Renal pelvis (tissue), 4 donors: ENCODE results near the gene ADGRE3. TPM values are rescaled to one million over a fixed set of nuclear protein-coding genes. Genes with fewer than 3 reads are reported as not detected.
"Not testable (repeated sequence)": the region's sequence is repeated elsewhere in the genome, so short reads cannot be mapped to it uniquely, and the experiment has no call there.

ENCODE experiments used
- DNase-seq: peaks from one replicate; pipeline ENCODE4 v3.0.0-alpha.2; 2013
- polyA plus RNA-seq, 3 donors: library from polyadenylated mRNA; unstranded; fragments of 120-200 nt; gene quantifications; one replicate each; pipeline ENCODE4 v1.2.1, GENCODE V29; 2013; ENCODE audit not compliant: insufficient read length in 3 of 3

ADGRE3 gene
- polyA plus RNA-seq, 3 donors: 0.10 TPM; not detected in 2

DNA sequence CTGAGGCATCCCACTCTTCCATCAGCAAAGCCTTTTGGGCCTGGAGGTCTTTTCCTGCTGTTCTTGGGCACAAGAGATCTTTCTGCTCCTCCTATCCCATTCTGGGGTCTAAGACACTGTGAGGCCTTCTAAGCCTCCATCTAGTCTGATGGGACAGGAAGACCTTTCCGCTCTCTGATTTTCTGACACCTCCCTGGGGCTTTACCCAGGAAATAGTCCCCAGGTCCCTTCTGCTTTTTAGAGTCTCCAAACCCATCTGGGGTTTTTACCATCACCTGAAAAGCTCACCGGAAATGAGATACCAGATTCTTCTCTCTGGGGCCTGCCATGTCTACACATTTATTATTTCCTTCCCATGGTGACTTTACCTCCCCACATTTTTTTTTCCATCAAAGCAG is 70.7 kb downstream of the ADGRE3 start:
- DNase-seq: no peak

DNA sequence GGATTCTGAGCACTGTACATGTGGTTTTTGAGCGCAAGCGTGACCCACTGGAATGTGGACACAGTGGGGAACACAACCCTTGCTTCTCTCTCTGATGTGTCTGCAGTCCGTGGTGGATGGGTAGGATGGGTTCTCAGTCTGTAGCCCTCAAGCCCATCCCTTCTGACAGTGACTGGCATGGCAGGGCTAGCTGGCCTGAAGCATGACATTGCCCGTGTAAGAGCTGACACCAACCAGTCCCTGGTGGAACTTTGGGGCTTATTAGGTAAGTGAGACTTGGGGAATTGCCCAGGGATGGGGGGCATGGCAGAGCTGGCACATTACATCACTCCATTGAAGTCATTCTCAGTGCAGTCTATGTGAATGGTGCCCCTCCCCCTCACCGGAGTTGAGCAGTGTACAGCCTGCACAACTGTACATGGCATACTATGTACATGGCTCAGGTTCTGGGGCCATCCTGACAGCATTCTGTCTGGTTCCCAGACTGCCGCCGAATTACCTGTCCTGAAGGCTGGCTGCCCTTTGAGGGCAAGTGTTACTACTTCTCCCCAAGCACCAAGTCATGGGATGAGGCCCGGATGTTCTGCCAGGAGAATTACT is 75.0 kb downstream of the ADGRE3 start:
- no peak for DNase-seq

DNA sequence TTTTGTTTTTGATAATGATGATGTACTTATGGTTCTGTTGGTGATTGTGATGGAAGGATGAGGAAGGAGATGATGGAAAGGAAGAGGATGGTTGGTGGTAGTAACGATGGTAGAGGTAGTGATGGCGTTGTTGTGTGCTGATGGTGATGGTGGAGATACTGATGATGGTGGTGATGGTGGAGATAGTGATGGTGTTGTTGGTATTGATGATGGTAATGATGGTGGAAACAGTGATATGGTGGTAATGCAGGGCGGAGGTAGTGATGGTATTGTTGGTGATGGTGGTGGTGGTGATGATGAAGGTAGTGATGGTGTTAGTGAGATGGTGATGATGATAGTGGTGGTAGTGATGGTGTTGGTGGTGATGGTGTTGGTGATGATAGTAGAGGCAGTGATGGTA is 79.1 kb downstream of the ADGRE3 start:
- DNase-seq: no peak

DNA sequence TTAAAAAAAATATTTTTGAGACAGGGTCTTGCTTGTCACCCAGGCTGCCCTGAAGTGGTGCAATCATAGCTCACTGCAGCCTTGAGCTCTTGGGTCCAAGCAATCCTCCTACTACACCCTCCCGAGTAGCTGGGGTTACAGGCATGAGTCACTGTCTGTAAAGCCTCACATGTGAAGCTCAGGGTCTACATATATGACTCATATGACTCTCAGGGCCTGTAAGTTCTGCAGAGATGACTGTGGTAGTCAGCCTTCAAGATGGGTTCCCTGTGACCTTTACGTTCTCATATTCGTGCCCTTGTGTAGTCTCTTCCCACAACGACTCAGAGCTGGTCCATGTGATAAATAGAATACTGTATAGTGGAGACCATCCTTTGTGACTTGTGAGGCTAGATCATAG is 85.2 kb downstream of the ADGRE3 start:
- DNase-seq: not testable (repeated sequence)

DNA sequence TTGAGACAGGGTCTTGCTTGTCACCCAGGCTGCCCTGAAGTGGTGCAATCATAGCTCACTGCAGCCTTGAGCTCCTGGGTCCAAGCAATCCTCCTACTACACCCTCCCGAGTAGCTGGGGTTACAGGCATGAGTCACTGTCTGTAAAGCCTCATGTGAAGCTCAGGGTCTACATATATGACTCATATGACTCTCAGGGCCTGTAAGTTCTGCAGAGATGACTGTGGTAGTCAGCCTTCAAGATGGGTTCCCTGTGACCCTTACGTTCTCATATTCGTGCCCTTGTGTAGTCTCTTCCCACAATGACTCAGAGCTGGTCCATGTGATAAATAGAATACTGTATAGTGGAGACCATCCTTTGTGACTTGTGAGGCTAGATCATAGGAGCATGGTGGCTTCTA is 89.5 kb downstream of the ADGRE3 start:
- not testable (repeated sequence) for DNase-seq

DNA sequence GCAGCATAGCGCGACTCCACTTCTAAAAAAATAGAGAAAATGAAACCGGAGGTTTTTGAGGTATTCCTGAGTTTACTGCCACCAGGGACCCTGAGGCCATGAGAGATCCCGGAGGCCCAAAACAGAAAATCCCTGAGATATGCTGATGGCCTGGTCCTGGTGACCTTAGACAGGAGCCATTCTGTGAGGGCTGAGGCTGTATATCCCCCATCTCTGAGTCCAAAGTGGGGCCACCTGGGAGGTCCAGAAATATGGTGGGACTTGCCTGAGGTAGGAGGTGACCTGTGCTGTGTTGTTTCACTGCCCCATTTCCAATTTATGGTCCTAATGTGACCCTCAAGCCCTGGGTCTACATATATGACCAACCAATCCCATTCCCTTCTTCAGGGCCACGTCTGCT is 90.3 kb downstream of the ADGRE3 start:
- not testable (repeated sequence) for DNase-seq

DNA sequence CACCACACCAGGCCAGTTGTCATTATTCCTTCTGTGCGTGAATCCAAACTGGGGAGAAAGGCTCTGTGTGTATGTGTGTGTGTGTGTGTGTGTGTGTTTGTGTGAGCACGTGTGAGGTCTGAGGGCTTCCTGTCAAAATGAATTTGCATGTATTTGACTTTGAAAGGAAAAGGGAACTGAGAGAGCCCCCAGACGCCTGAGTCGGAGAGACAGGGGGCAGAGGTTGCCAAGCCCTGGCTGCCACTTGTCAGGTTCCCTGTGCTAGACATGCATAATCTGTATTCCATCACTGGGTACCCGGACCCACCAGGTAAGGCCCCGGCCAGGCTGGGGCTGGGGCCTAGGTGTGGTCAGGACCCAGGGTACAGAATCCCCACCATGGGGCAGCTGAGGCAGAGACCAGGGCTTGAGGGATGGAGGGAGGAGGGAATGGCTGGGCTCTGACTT is 91.7 kb downstream of the ADGRE3 start, which contains the start of gene CLEC17A:
TSS of gene CLEC17A (plus strand) at position 191 of the 447 bp plus-strand sequence. CDS start at position 268, 77 bp downstream.
- no peak for DNase-seq

DNA sequence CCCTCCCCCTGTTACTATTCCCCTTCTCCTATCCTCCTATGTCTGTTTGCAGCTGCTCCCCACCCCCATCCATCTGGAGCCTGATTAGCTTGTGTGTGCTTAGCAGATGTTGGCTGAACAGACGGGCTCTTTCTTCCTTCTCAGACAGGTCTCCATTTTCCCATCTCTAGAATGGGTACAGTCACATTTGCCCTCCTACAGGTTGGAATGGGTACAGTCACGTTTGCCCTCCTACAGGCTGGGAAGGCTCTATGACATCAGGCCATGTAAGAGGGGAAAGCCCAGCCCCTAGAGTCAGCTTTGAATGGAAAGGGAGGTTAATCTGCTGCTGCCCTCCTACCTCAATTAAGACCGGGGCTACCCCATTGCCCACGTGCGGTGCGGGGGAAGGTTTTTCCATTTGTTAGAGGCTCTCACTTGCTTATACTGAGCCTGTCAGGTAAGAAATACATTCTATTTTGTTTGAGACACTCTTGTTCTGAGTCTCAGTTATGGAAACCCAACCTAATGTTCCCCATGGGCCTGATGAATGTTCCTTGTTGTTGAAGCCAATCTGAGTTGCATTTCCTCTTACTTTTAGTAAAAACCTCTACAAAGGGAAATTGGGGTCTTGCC is 93.9 kb downstream of the ADGRE3 start:
- DNase-seq: no peak

DNA sequence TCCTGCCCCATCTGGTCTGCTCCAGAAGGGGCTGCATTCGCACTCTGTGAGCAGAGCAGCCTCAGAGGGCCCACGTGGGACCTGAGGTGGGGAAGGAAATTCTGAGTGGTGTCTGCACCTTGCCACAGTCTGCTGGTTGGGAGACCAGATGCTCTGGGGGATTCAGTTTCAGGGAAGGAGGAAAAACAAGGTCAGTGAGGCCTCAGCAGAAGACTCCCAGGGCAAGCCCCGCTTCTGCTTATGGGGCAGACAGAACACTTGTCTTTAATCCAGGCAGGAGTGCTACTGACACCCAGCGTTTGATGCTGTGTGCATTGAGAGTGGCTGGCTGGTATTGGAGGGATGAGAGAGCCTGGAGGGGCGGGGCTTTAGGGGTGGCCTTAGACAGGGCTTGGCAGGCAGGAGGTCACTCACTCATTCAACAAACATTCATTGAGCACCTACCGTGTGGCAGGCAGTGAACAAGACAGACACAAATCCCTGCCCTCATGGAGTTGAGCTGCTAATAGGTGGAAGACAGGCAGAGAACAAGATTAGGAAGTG is 96.7 kb downstream of the ADGRE3 start:
- no peak for DNase-seq

DNA sequence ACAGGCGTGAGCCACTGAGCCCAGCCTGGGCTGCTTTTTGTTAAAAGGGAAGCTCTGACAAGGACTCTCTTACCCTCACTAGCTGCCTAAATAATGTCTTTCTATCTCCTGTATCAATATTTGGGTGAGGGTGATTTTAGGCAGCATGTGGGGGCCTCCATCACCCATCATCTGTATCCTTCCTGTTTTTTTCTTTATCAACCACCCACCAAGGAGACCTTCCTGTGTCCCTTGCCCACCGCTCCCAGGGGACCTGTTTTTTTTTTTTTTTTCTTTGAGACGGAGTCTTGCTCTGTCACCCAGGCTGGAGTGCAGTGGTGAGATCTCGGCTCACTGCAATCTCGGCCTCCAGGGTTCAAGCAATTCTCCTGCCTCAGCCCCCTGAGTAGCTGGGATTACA is 97.4 kb downstream of the ADGRE3 start:
- no peak for DNase-seq

DNA sequence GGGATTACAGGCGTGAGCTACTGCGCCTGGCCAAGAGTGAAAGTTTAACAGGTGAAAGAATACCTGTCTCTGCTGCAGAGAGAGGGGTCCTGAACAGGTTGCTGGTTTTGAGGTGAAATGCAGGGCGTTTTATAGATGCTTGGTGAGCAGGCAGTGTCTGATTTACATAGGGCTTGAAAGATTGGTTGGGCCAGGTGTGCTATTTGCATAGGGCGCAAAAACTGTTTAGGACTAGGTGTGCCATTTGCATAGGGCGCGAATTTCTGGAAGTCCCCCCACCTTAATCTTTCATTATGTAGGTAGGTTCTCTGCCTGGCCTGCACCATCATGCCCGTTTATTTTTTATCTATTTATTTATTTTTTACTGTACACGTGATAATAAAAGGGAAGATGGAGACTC is 98.3 kb downstream of the ADGRE3 start:
- DNase-seq: no peak

DNA sequence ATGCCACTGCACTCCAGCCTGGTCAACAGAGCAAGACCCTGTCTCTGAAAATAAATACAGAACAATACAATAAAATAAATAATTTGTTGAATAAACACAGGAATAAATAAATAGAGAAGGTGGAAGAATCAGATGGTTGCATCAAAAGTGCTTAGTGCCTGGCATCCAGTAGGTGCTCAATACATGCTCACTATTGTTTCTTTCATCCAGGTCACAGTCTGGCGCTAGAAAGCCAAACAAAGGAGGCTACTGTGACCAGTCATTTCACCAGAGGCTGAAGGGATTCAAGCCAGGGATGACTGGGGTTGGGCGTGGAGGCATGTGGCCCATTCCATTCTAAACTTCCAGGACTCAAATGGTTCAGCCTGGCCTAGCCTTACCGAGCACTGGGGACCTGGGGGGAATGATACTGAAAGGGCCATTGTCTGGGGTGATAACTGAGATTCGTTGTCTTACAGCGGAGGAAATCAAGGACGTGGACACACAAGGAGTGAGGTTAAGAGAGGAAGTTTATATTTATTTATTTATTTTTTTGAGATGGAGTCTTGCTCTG is 99.1 kb downstream of the ADGRE3 start:
- DNase-seq: no peak

DNA sequence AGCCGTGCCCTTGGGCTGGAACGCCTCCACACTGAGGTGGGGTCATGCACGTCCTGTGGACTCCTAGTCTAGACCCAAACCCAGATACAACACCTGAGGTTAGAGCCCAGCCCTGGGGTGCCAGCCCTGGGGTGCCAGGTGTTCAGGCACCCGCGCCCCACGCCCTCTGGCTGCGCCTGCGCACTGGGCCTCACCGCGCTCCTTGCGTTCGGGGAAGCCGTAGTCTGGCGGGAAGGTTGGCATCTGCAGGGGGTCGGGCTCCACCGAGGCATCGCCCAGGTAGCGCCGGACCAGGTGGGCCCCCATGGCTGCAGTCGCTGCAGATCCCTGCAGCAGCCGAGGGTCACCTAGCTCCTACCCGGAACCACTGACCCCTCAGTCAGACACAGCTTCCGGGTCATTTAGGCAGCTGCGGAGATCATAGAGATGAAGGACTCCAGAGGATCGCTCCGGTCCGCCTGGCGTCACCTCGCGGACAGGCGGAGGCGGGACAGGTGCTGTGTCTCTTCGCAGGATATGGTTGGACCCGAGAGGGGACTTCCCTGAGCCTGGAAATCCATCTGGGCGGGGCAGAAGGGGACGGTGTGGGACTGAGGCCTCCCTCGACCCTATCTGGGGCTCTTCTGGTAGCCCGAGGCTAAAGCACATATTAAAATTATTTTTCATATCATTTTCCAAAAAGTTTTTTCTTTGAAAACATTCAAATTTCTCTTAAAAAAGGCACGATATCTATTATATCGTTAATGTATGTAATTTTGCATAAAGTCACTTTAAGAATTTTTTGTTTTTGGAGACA is 102.8 kb downstream of the ADGRE3 start, which contains the start of gene NDUFB7:
TSS of gene NDUFB7 (minus strand) at position 372 of the 796 bp plus-strand sequence. CDS start at position 306, 66 bp downstream.
- peak; percentile 92 for DNase-seq

DNA sequence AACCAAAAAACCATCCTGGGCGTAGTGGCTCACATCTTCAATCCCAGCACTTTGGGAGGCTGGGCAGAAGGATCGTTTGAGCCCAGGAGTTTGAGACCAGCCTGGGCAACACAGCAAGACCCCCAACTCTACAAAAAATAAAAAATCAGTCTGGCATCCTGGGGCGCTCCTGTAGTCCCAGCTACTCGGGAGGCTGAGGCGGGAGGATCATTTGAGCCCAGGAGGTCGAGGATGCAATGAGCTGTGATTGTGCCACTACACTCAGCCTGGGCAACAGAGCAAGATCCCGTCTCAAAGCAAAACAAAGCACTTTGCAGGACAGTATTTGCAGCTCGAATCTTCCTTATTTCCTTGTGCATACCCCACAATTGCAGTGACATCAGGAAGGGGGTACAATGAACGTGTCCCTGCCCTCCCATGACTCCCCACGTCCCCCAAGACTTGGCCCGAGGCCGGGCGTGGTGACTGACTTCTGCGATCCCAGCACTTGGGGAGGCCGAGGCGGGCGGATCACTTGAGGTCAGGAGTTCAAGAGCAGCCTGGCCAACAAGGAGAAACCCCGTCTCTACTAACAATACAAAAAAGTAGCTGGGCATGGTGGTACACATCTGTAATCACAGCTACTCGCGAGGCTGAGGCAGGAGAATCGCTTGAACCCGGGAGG is 103.6 kb downstream of the ADGRE3 start:
- DNase-seq: no peak

Other genes with a start within 250 kb of the ADGRE3 start
- gene PKN1, start 241.5 kb downstream of the ADGRE3 start, polyA plus RNA-seq: 100 to 1,000 TPM; 101 to 109 (median 108) TPM
- gene PTGER1, start 199.5 kb downstream of the ADGRE3 start, polyA plus RNA-seq: 1 to 10 TPM; 5.6 to 7.0 (median 6.3) TPM
- gene GIPC1, start 178.7 kb downstream of the ADGRE3 start, polyA plus RNA-seq: 100 to 1,000 TPM in 1 of 3 donors, 10 to 100 TPM in 2; 93.8 to 104 (median 97.9) TPM
- gene DNAJB1, start 156.4 kb downstream of the ADGRE3 start, polyA plus RNA-seq: 100 to 1,000 TPM in 1 of 3 donors, 10 to 100 TPM in 2; 93.2 to 109 (median 95.9) TPM
- 100 to 1,000 TPM; 156 to 183 (median 160) TPM for gene TECR, start 145.2 kb downstream of the ADGRE3 start, polyA plus RNA-seq
- gene NDUFB7, start 102.8 kb downstream of the ADGRE3 start, polyA plus RNA-seq: 100 to 1,000 TPM; 107 to 138 (median 131) TPM
- gene CLEC17A, start 91.8 kb downstream of the ADGRE3 start, polyA plus RNA-seq: under 1 TPM in 2 of 3 donors, not detected in 1; 0.10 to 0.18 TPM
- gene ZNF333, start 15.2 kb upstream of the ADGRE3 start, polyA plus RNA-seq: 10 to 100 TPM; 13.9 to 29.0 (median 27.3) TPM
- under 1 TPM; 0.30 to 0.48 (median 0.48) TPM for gene ADGRE2, start 103.7 kb upstream of the ADGRE3 start, polyA plus RNA-seq
- gene OR7A5, start 160.3 kb upstream of the ADGRE3 start, polyA plus RNA-seq: not detected
- gene OR7C1, start 160.3 kb upstream of the ADGRE3 start, polyA plus RNA-seq: under 1 TPM; 0.06 to 0.12 (median 0.11) TPM
- gene OR7A10, start 174.1 kb upstream of the ADGRE3 start, polyA plus RNA-seq: not detected
- under 1 TPM in 2 of 3 donors, not detected in 1; 0.09 TPM for gene OR7A17, start 211.3 kb upstream of the ADGRE3 start, polyA plus RNA-seq